K562 (cell line): ENCODE data around the gene AP5Z1. TPM values are rescaled to one million over a fixed set of nuclear protein-coding genes. Genes with fewer than 3 reads are reported as not detected.

Experiments
- ATAC-seq: fragments of 200-7000 bp; cut with Tn5 transposase; 3 replicates; pipeline ENCODE4 v1.9.1; 2020; ENCODE audit warnings: moderate library complexity
- BruUV-seq: library from RNA; stranded (reverse); fragments of 400-500 nt; replicated peaks from 2 replicates; lab custom pipeline; 2021; lab: Mats Ljungman, UMichigan
- CTCF ChIA-PET: fragments of 300-600 bp; formaldehyde crosslinking; extraction: SDS; loops from one replicate; lab custom pipeline; 2021; ENCODE audit warnings: low intra/inter-chr PET ratio; lab: Yijun Ruan, JAX
- POLR2A ChIA-PET: fragments of 300-600, 350-650 bp; sonication (Branson Sonifier 250); formaldehyde crosslinking; extraction: SDS; loops from one replicate; lab custom pipeline; 2021; ENCODE audit warnings: antibody characterized with exemption, inconsistent platforms; lab: Yijun Ruan, JAX
- DNase-seq, 4 experiments: peaks; one replicate each; pipeline versions ENCODE4 v3.0.0 to v3.0.0-alpha.2; 2011 to 2018; ENCODE audit warnings: low spot score in 3 of 4, mixed read lengths in 3 of 4; ENCODE audit errors: extremely low read depth in 1 of 4
- FAIRE-seq: peaks from 2 replicates; lab custom pipeline; 2011; peaks lifted over from hg19 to GRCh38; lab: Jason Lieb, UNC
- H2AFZ ChIP-seq: 2 replicates; pipeline ENCODE4 v1.6.0; 2011; ENCODE audit warnings: low read depth, low read length, control low read depth, inconsistent platforms
- H3K27ac ChIP-seq: fragments of 200-600 bp; 3 replicates; pipeline ENCODE4 v1.8.0; 2011; ENCODE audit warnings: low read depth, mild to moderate bottlenecking, control low read depth, inconsistent platforms, low read length, moderate library complexity, mixed read lengths; ENCODE audit errors: extremely low read depth
- H3K27me3 ChIP-seq, 2 experiments: fragments of 300-600 bp in 1 of 2; 2 replicates in 1 of 2; 3 replicates in 1 of 2; pipeline versions ENCODE4 v1.6.0 to v1.8.0; 2011; ENCODE audit warnings: inconsistent platforms in 2 of 2, low read length in 2 of 2, mild to moderate bottlenecking in 1 of 2, mixed read lengths in 1 of 2, moderate library complexity in 1 of 2; ENCODE audit not compliant: control insufficient read depth in 2 of 2, insufficient read depth in 2 of 2
- H3K36me3 ChIP-seq: fragments of 300-600 bp; 3 replicates; pipeline ENCODE4 v1.8.0; 2011; ENCODE audit warnings: mild to moderate bottlenecking, low read length, inconsistent platforms; ENCODE audit not compliant: control insufficient read depth, insufficient read depth
- H3K4me1 ChIP-seq, 2 experiments: fragments of 200-600 bp in 1 of 2; replicated peaks in 1 of 2; 2 replicates in 1 of 2; 3 replicates in 1 of 2; pipeline versions ENCODE4 v1.5.1 to v1.8.0; 2011; ENCODE audit warnings: inconsistent platforms in 2 of 2, low read length in 2 of 2, mild to moderate bottlenecking in 1 of 2, mixed read lengths in 1 of 2, moderate library complexity in 1 of 2; ENCODE audit not compliant: control insufficient read depth in 2 of 2, insufficient read depth in 2 of 2
- H3K4me2 ChIP-seq: 2 replicates; pipeline ENCODE4 v1.6.1; 2011; ENCODE audit warnings: low read length, control low read depth, inconsistent platforms, mixed read lengths; ENCODE audit not compliant: insufficient read depth
- H3K4me3 ChIP-seq: fragments of 200-600 bp; sonication (generic), shearing (Covaris generic); 2 replicates; pipeline ENCODE4 v1.5.1; 2016; ENCODE audit warnings: control low read depth, inconsistent platforms
- H3K79me2 ChIP-seq: fragments of 200-600 bp; 3 replicates; pipeline ENCODE4 v1.8.0; 2011; ENCODE audit warnings: low read length, inconsistent platforms; ENCODE audit not compliant: control insufficient read depth, insufficient read depth
- H3K9ac ChIP-seq, 2 experiments: 2 replicates each; pipeline versions ENCODE4 v1.6.0 to v1.6.1; 2011; ENCODE audit warnings: low read depth in 2 of 2, low read length in 2 of 2, control low read depth in 1 of 2, inconsistent platforms in 1 of 2, mild to moderate bottlenecking in 1 of 2, mixed read lengths in 1 of 2; ENCODE audit not compliant: insufficient read depth in 1 of 2
- H3K9me1 ChIP-seq: one replicate; pipeline ENCODE4 v1.6.0; 2011; ENCODE audit warnings: inconsistent platforms, mild to moderate bottlenecking, low read length, moderate library complexity; ENCODE audit not compliant: control insufficient read depth, insufficient read depth
- H3K9me3 ChIP-seq: replicated peaks from 2 replicates; pipeline ENCODE4 v1.5.1; 2011; ENCODE audit warnings: low read depth, low read length, inconsistent platforms; ENCODE audit not compliant: control insufficient read depth, insufficient read depth
- H4K20me1 ChIP-seq: replicated peaks from 2 replicates; pipeline ENCODE4 v1.6.1; 2011; ENCODE audit warnings: low read length, inconsistent platforms, mixed read lengths; ENCODE audit not compliant: control insufficient read depth, insufficient read depth
- BRF1 ChIP-seq: IDR thresholded peaks from 3 replicates; pipeline ENCODE4 v1.6.1; 2011; ENCODE audit warnings: borderline replicate concordance, mild to moderate bottlenecking; ENCODE audit not compliant: insufficient read length; ENCODE audit errors: extremely low read depth
- CEBPG ChIP-seq, 3 experiments: fragments of 200-800 bp in 1 of 3; sonication (Bioruptor generic) in 1 of 3; sonication (generic) in 1 of 3; formaldehyde crosslinking in 1 of 3; IDR thresholded peaks in 2 of 3; conservative IDR thresholded peaks in 1 of 3; 2 replicates each; pipeline versions ENCODE4 v1.6.1 to v1.8.0; 2016 to 2022; ENCODE audit warnings: missing compliant biosample characterization in 2 of 3, missing genetic modification characterization in 2 of 3, mild to moderate bottlenecking in 1 of 3, missing genetic modification reagents in 1 of 3
- E2F3 ChIP-seq: fragments of 250-450 bp; sonication (Bioruptor Pico); IDR thresholded peaks from 2 replicates; pipeline ENCODE4 v1.4.0; 2020; ENCODE audit warnings: mild to moderate bottlenecking
- ERF ChIP-seq: fragments of 450-650 bp; formaldehyde crosslinking; IDR thresholded peaks from 2 replicates; pipeline ENCODE4 v1.4.0; 2020; ENCODE audit warnings: mild to moderate bottlenecking, mixed read lengths
- ETV1 ChIP-seq: fragments of 450-650 bp; conservative IDR thresholded peaks from 2 replicates; pipeline ENCODE4 v1.6.1; 2016; ENCODE audit warnings: missing genetic modification characterization, control low read depth, low read depth, missing compliant biosample characterization
- NFE2 ChIP-seq: IDR thresholded peaks from 2 replicates; pipeline ENCODE4 v1.6.1; 2014; ENCODE audit warnings: antibody characterized with exemption, low read depth
- NR2C1 ChIP-seq, 2 experiments: fragments of 450-650 bp; IDR thresholded peaks; 2 replicates each; pipeline ENCODE4 v1.6.1; 2017; ENCODE audit warnings: mild to moderate bottlenecking in 2 of 2, antibody characterized with exemption in 1 of 2, inconsistent platforms in 1 of 2, missing compliant biosample characterization in 1 of 2, missing genetic modification characterization in 1 of 2
- RBM25 ChIP-seq: fragments of 200-400 bp; formaldehyde crosslinking; IDR thresholded peaks from 2 replicates; pipeline ENCODE4 v1.6.1; 2018; ENCODE audit warnings: low read length, low read depth, moderate library complexity; ENCODE audit not compliant: severe bottlenecking
- SREBF2 ChIP-seq: sonication (generic); formaldehyde crosslinking; IDR thresholded peaks from 2 replicates; pipeline ENCODE4 v1.4.0; 2020; ENCODE audit warnings: mild to moderate bottlenecking, missing genetic modification reagents
- TAF1 ChIP-seq: IDR thresholded peaks from 2 replicates; pipeline ENCODE4 v1.6.1; 2011; ENCODE audit warnings: mild to moderate bottlenecking, low read length, moderate library complexity; ENCODE audit not compliant: insufficient read depth, control insufficient read depth, severe bottlenecking; ENCODE audit errors: extremely low read depth
- TRIM24 ChIP-seq, 2 experiments: fragments of 450-650 bp; IDR thresholded peaks; 2 replicates each; pipeline ENCODE4 v1.6.1; 2016
- WGBS: fragments of 100-300 bp; shearing (Covaris generic); methylation state at CpG from one replicate; pipeline ENCODE4 v1.1.6; 2016; ENCODE audit warnings: low coverage, mixed read lengths; ENCODE audit not compliant: insufficient coverage; ENCODE audit errors: missing lambda C conversion rate; 5-methylcytosine and 5-hydroxymethylcytosine counted together
- in situ Hi-C: fragments of 300-500 bp; cut with MboI; formaldehyde crosslinking; loops from 4 replicates; pipeline ENCODE4 v1.15.0; 2018; ENCODE audit warnings: inconsistent platforms, mixed read lengths
- intact Hi-C: fragments of 100-400 bp; cut with micrococcal nuclease; formaldehyde crosslinking; loops from 2 replicates; pipeline ENCODE4 v1.14.2; 2022
- polyA plus RNA-seq, 8 experiments: library from polyadenylated mRNA; depleted of rRNA in 4 of 8; stranded (reverse) in 5 of 8; unstranded in 3 of 8; fragments of >200 nt; fragmentation: Nextera tagmentation in 2 of 8; fragmentation: Illumina TruSeq in 1 of 8; extraction: Ambion mirVana in 2 of 8; extraction: Trizol in 1 of 8; gene quantifications; 2 replicates each; pipeline versions ENCODE4 v1.2.1 to v1.2.3, GENCODE V29; 2011 to 2014; ENCODE audit warnings: inconsistent platforms in 1 of 8, missing spikeins in 1 of 8
- total RNA-seq, 7 experiments: library from RNA; depleted of rRNA in 6 of 7; stranded (reverse); fragments of >200 nt in 6 of 7; fragmentation: Illumina TruSeq in 2 of 7; extraction: Trizol in 2 of 7; gene quantifications; 2 replicates each; pipeline versions ENCODE4 v1.2.1 to v1.2.3, GENCODE V29; 2011 to 2021; ENCODE audit warnings: low replicate concordance in 1 of 7
- TF ChIP-seq, protein P1 (sequence below): sonication (generic); IDR thresholded peaks from 2 replicates; pipeline ENCODE4 v1.6.1; 2016
- TF ChIP-seq, protein P2 (sequence below): fragments of 250-450 bp; sonication (Bioruptor Pico); IDR thresholded peaks from 2 replicates; pipeline ENCODE4 v1.5.0; 2021; ENCODE audit warnings: mild to moderate bottlenecking, moderate library complexity
- TF ChIP-seq, protein P3 (sequence below): fragments of 250-450 bp; sonication (Bioruptor Pico); IDR thresholded peaks from 2 replicates; pipeline ENCODE4 v1.5.0; 2021; ENCODE audit warnings: mild to moderate bottlenecking, borderline replicate concordance

The AP5Z1 gene
- total and polyA plus RNA-seq, 9 of the 15 experiments (the other 6 are each of a cell fraction or from before 2014, with no cell fraction given): 0.06 to 31.1 (median 6.4) TPM

DNA sequence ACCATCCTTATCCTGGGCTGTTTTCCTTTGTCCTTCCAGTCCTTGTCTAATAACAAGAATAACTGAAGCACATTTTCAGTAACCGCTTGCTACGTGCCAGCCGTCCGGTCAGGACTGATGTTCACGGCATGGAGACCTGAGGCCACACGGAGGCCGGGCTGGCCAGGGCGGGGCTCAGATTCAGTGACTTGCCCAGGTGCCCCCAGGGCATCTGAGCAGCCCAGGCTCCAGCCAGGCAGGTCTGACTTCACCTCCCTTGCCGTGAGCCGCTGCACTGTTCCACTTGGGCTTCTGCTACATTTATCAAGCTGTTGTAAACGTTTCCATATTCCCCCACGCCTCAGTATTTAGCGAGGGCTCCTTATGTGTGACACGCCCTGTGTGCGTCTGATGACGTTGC is 43.6 kb upstream of the AP5Z1 start:
- no peak overlapping the region for H2AFZ ChIP-seq
- H3K4me2 ChIP-seq: no peak overlapping the region
- FAIRE-seq (no peak), ATAC-seq (no peak), DNase-seq (no peak)
- CTCF ChIA-PET: no interaction called here
- intact Hi-C loops: no loop called here
- no peaks in the 10 kb centered on the region for H3K27me3 ChIP-seq
- 94% methylated on average over 15 of the region's 16 CpGs for WGBS
- 0 out of 4 replicates have a peak overlapping the region, but pooled peaks of 1 of the 2 experiments have one; percentile 46 for H3K9ac ChIP-seq
- no peak overlapping the region for H3K27ac ChIP-seq
- no peaks in the 10 kb centered on the region for H3K9me1 ChIP-seq
- POLR2A ChIA-PET: no interaction called here
- peaks cover 25% of the 10 kb centered on the region; the same call in 1 of the 2 replicates for H4K20me1 ChIP-seq
- in situ Hi-C loops: no loop called here
- no TSS peak for BruUV-seq
- H3K79me2 ChIP-seq: peaks cover 75% of the 10 kb centered on the region
- H3K36me3 ChIP-seq: peaks cover 25% of the 10 kb centered on the region; the same call in 2 of the 3 replicates
- H3K4me1 ChIP-seq: peaks cover 5 to 25% of the 10 kb centered on the region in 2 experiments; a peak in 3 of 5 replicates
- no peak overlapping the region for H3K4me3 ChIP-seq
- H3K9me3 ChIP-seq: no peaks in the 10 kb centered on the region
- TF ChIP-seq, protein P1, sequence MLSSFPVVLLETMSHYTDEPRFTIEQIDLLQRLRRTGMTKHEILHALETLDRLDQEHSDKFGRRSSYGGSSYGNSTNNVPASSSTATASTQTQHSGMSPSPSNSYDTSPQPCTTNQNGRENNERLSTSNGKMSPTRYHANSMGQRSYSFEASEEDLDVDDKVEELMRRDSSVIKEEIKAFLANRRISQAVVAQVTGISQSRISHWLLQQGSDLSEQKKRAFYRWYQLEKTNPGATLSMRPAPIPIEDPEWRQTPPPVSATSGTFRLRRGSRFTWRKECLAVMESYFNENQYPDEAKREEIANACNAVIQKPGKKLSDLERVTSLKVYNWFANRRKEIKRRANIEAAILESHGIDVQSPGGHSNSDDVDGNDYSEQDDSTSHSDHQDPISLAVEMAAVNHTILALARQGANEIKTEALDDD: no peak
- TF ChIP-seq NFE2: no peak
- TF ChIP-seq, protein P2, sequence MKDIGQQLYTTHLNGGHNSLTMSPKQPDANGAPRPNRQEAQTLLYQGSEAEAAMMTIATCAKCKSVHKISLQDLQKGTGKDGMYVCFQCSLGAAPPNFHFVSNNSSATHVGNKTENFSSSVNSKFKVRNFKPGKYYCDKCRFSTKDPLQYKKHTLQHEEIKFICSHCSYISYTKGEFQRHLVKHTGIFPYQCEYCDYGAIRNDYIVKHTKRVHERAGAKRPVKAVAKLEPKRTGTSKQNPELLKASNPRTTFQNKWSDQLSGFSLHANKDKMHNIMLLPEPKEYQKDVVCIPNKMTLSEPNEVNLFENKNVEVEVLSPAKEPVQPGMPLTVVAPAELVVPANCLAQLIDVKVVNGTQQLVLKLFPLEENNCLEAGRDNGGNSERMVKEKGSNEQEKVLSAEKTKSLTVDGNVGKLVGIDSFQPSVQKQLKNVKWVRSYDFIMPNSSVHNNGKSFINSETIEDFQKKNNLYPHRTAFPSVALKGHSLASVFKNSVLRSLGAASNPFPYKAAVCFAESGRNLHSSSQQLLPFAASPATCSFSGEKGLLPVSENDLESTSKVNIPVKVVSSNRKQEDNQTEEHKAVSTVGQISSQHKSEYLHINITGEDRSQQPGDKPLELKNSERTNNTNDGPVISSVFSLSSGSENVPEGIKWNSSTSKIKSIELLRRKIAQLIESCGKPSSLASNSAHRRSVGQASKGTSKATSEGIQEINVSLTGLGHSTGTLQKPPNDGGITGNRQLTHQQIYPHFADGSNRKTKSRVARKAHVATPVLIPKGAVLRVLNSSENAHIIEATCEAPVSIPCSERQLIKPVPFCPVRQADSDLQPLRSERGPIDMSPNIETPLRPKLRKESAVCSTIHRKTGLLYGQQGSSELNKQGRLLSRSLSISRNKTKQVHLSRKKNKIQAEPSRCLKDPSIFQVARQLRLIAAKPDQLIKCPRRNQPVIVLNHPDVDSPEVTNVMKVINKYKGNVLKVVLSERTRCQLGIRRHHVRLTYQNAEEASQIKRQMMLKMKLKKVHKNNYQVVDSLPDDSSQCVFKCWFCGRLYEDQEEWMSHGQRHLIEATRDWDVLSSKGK (CRISPR knock-in tag): no peak
- TF ChIP-seq ERF: no peak
- TF ChIP-seq, protein P3, sequence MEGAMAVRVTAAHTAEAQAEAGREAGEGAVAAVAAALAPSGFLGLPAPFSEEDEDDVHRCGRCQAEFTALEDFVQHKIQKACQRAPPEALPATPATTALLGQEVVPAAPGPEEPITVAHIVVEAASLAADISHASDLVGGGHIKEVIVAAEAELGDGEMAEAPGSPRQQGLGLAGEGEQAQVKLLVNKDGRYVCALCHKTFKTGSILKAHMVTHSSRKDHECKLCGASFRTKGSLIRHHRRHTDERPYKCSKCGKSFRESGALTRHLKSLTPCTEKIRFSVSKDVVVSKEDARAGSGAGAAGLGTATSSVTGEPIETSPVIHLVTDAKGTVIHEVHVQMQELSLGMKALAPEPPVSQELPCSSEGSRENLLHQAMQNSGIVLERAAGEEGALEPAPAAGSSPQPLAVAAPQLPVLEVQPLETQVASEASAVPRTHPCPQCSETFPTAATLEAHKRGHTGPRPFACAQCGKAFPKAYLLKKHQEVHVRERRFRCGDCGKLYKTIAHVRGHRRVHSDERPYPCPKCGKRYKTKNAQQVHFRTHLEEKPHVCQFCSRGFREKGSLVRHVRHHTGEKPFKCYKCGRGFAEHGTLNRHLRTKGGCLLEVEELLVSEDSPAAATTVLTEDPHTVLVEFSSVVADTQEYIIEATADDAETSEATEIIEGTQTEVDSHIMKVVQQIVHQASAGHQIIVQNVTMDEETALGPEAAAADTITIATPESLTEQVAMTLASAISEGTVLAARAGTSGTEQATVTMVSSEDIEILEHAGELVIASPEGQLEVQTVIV: no peak
- TF ChIP-seq ETV1 (tag): no peak
- TF ChIP-seq RBM25: no peak
- TF ChIP-seq SREBF2 (CRISPR knock-in tag): no peak
- no peak for TF ChIP-seq TAF1
- TF ChIP-seq CEBPG (CRISPR knock-in tag; IDR thresholded peaks at IDR 0.05): no peak
- no peak for TF ChIP-seq CEBPG (tag; conservative IDR thresholded peaks at IDR 0.05 in 1 of 2, IDR thresholded peaks at IDR 0.05 in 1 of 2)
- TF ChIP-seq NR2C1 (IDR thresholded peaks at IDR 0.05): no peak
- TF ChIP-seq NR2C1 (tag; IDR thresholded peaks at IDR 0.05): no peak
- no peak for TF ChIP-seq BRF1
- no peak for TF ChIP-seq TRIM24 (IDR thresholded peaks at IDR 0.05)
- TF ChIP-seq E2F3: no peak
